ENCODE measurements around the gene GNRHR.

Gene GNRHR, protein sequence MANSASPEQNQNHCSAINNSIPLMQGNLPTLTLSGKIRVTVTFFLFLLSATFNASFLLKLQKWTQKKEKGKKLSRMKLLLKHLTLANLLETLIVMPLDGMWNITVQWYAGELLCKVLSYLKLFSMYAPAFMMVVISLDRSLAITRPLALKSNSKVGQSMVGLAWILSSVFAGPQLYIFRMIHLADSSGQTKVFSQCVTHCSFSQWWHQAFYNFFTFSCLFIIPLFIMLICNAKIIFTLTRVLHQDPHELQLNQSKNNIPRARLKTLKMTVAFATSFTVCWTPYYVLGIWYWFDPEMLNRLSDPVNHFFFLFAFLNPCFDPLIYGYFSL

DNA sequence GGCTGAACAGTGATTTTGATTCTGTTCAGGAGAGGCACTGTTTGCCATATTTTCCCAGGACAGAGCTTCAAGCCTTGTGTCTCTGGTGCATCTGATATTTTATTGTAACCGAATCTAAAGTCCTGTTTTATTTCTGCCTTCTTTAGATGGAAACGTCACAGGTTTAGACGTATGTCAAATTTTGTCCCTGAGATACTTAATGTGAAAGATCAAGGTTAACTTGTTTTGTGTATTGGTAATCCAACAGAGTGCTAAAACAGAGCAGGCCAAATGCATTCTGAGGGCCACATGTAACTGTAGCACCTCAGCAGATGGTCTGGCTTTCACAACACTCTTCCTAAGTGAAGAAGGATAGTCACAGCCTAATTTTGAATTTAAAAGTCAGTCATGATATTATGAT is at the start of gene GNRHR:
Gene GNRHR (minus strand): TSS at position 101 of the 400 bp plus-strand sequence. CDS start 53 bp downstream, at position 48.
- no peak for DNase-seq (ENCODE audit: low read depth)
- no peak for TF ChIP-seq CTCF (IDR thresholded peaks at IDR 0.05; ENCODE audit: control insufficient read depth, insufficient read depth, low read depth, low read length, missing control alignments)
- H3K4me3 ChIP-seq (ENCODE audit: control insufficient read depth, low read depth, low read length) = no peak within 1 kb of the TSS

DNA sequence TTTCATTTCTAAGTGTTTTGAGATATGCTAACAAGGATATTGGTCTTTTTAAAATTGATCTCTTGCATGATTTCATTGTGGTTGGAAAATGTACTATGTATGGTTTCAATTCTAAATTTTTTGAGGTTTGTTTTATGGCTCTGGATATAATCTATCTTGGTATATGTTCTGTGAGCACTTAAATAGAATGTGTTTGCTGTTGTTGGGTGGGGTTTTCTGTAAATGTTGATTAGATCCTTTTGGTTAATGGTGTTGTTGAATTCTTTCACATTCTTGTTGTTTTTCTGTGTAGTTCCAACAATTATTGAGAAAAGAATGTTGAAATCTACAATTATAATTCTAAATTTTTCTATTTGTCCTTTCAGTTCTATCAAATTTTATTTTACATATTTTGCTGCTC is 42.6 kb upstream of the GNRHR start:
- no peak overlapping the region for H3K4me3 ChIP-seq (ENCODE audit: control insufficient read depth, low read depth, low read length)
- no peak for TF ChIP-seq CTCF (IDR thresholded peaks at IDR 0.05; ENCODE audit: control insufficient read depth, insufficient read depth, low read depth, low read length, missing control alignments)
- no peak for DNase-seq (ENCODE audit: low read depth)

GRCh38 chr4:67790721-67791120 is 36.5 kb upstream of the GNRHR start:
- DNase-seq (ENCODE audit: low read depth) = no peak
- no peak for TF ChIP-seq CTCF (IDR thresholded peaks at IDR 0.05; ENCODE audit: control insufficient read depth, insufficient read depth, low read depth, low read length, missing control alignments)
- H3K4me3 ChIP-seq (ENCODE audit: control insufficient read depth, low read depth, low read length) = no peak overlapping the region

DNA sequence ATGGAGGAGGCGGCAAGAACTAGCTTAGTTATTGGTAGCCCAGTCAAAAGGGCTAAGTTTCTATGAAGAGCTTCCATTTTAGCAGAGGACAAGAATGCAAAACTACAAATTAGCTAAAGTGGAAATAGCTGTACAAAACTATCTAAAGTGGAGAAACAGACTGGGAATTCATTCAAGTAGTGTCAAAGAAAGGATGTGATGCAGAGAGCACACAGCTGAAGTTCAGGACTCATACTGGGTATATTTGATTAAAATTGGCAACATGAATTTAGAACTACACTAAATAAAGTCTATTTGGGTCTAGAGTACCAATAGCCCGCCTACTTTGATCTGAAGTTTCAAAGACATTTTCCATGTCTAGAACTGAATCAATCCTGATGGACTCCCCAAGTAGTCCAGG is 33.1 kb upstream of the GNRHR start:
- no peak overlapping the region for H3K4me3 ChIP-seq (ENCODE audit: control insufficient read depth, low read depth, low read length)
- no peak for TF ChIP-seq CTCF (IDR thresholded peaks at IDR 0.05; ENCODE audit: control insufficient read depth, insufficient read depth, low read depth, low read length, missing control alignments)
- no peak for DNase-seq (ENCODE audit: low read depth)

DNA sequence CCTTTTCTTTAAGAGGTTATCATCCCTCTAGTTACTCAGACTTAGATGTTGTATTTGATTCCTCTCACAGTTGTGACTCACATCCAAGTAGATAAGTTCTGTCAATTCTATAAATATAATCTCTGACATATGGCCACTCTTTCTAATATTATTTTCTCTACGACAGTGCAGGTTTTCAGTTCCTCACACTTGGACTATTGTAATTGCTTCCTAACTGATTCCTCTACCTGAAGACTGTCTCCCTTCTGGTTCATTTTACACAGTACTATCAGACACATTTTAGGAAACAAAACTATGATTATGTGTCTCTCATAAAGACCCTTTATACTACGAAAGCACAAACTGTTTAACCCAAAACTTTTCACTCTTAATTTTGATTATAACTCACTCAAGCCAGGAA is 31.3 kb upstream of the GNRHR start:
- no peak overlapping the region for H3K4me3 ChIP-seq (ENCODE audit: control insufficient read depth, low read depth, low read length)
- no peak for TF ChIP-seq CTCF (IDR thresholded peaks at IDR 0.05; ENCODE audit: control insufficient read depth, insufficient read depth, low read depth, low read length, missing control alignments)
- no peak for DNase-seq (ENCODE audit: low read depth)

GRCh38 chr4:67779631-67780030 is 25.4 kb upstream of the GNRHR start:
- TF ChIP-seq CTCF (IDR thresholded peaks at IDR 0.05; ENCODE audit: control insufficient read depth, insufficient read depth, low read depth, low read length, missing control alignments) = no peak
- no peak for DNase-seq (ENCODE audit: low read depth)
- no peak overlapping the region for H3K4me3 ChIP-seq (ENCODE audit: control insufficient read depth, low read depth, low read length)

All from AG09309 (cell line).